ENCODE measurements around the gene FRY. TPM values are rescaled to one million over a fixed set of nuclear protein-coding genes. Genes with fewer than 3 reads are reported as not detected.

Gene FRY
- total RNA-seq, 4 donors from 2014 or later: 21.1 to 89.7 (median 34.4) TPM

- no peak for TF ChIP-seq CTCF (IDR thresholded peaks at IDR 0.05)
- ATAC-seq (ENCODE audit: low FRiP score) (no peak), DNase-seq (ENCODE audit: low spot score) (no peak)
Measured at GRCh38 chr13:32136061-32136460, 104.5 kb downstream of the FRY start.

GRCh38 chr13:32136716-32137115 is 105.1 kb downstream of the FRY start:
- ATAC-seq (ENCODE audit: low FRiP score) (no peak), DNase-seq (ENCODE audit: low spot score) (no peak)
- no peak for TF ChIP-seq CTCF (IDR thresholded peaks at IDR 0.05)

- ATAC-seq (ENCODE audit: low FRiP score) (no peak), DNase-seq (ENCODE audit: low spot score) (no peak)
- TF ChIP-seq CTCF (IDR thresholded peaks at IDR 0.05): no peak
Measured at GRCh38 chr13:32139251-32139650, 107.7 kb downstream of the FRY start.

GRCh38 chr13:32140109-32140508 is 108.5 kb downstream of the FRY start:
- TF ChIP-seq CTCF (IDR thresholded peaks at IDR 0.05): no peak
- no peak for ATAC-seq (ENCODE audit: low FRiP score)
- no peak for DNase-seq (ENCODE audit: low spot score)

- TF ChIP-seq CTCF (IDR thresholded peaks at IDR 0.05): no peak
- DNase-seq (ENCODE audit: low spot score): no peak
- no peak for ATAC-seq (ENCODE audit: low FRiP score)
Measured at GRCh38 chr13:32141462-32141861, 109.9 kb downstream of the FRY start.

GRCh38 chr13:32142115-32142514 is 110.5 kb downstream of the FRY start:
- no peak for TF ChIP-seq CTCF (IDR thresholded peaks at IDR 0.05)
- DNase-seq (ENCODE audit: low spot score): no peak
- ATAC-seq (ENCODE audit: low FRiP score): no peak

GRCh38 chr13:32142956-32143375 is 111.4 kb downstream of the FRY start:
- TF ChIP-seq CTCF (IDR thresholded peaks at IDR 0.05): no peak
- ATAC-seq (ENCODE audit: low FRiP score): no peak
- DNase-seq (ENCODE audit: low spot score): no peak

All from omental fat pad (tissue), 4 donors.